ENCODE measurements around the gene C16orf89.

GRCh38 chr16:5056352-5056751 lies 9.4 kb downstream of the C16orf89 start:
- TF ChIP-seq CTCF (conservative IDR thresholded peaks at IDR 0.05; ENCODE audit: low read depth in 2 of 2) (peak; percentile 79 to 96), ZNF331 (CRISPR knock-in tag; IDR thresholded peaks at IDR 0.05; ENCODE audit: low read depth) (no peak), POLR2AphosphoS5 (IDR thresholded peaks at IDR 0.05; ENCODE audit: low read depth) (no peak), EZH2 (IDR thresholded peaks at IDR 0.05; ENCODE audit: low read depth, unreplicated experiment) (no peak), EZH2phosphoT487 (IDR thresholded peaks at IDR 0.05; ENCODE audit: unreplicated experiment) (no peak), CREB1 (CRISPR knock-in tag; IDR thresholded peaks at IDR 0.05; ENCODE audit: low read depth) (0 out of 2 replicates have a peak, but pooled peaks have one; percentile 3), REST (IDR thresholded peaks at IDR 0.05; ENCODE audit: unreplicated experiment) (no peak), NANOG (IDR thresholded peaks at IDR 0.05; ENCODE audit: borderline replicate concordance) (no peak), ETS1 (IDR thresholded peaks at IDR 0.05) (no peak), STAT1 (IDR thresholded peaks at IDR 0.05; ENCODE audit: unreplicated experiment) (no peak)
